Measurements from ENCODE around the gene MBTD1. TPM values are rescaled to one million over a fixed set of nuclear protein-coding genes. Genes with fewer than 3 reads are reported as not detected.

Gene MBTD1
- total and polyA plus RNA-seq, 10 of the 15 experiments (the other 5 are each of a cell fraction or from before 2014, with no cell fraction given), result 1.3 to 16.7 (median 9.5) TPM

DNA sequence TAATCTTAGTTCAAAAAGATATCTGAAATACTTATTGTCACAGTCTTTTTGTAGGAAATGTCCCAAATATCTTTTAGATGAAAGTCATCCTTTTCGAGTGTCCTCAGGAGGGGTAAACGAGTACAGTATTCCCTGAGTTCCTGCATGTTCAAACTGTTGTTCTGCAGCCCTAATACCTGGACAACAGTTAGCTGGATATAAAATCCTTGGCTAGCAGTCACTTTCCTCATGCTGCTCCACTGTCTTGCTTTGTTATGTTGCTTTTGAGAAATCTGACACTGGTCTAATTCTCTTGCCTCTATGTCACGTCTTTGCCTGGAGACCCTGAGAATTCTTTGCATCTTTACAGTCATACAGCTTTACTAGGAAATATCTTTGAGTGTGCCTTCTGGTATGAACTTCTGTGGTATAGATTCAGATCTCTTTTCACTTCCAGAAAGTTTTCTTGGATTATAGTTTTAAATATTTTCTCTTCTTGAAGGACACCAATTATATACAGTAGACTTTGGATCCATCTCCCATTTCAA is 9.5 kb downstream of the MBTD1 start:
- WGBS (ENCODE audit: insufficient coverage, insufficient replicate concordance, low lambda C conversion rate, missing lambda C conversion rate), result 93% methylated on average over 3 of the region's 3 CpGs
- no peaks in the 10 kb centered on the region for H3K27me3 ChIP-seq (replicated peaks in 1 of 2; ENCODE audit: control insufficient read depth in 2 of 2, insufficient read depth in 2 of 2, low read length in 1 of 2)
- H3K9me3 ChIP-seq (replicated peaks; ENCODE audit: control insufficient read depth, insufficient read depth, low read length), result no peaks in the 10 kb centered on the region; the same call in 2 of the 3 replicates
- TF ChIP-seq ESRRA (IDR thresholded peaks at IDR 0.05; ENCODE audit: low read length) (no peak), CBX3 (IDR thresholded peaks at IDR 0.05; ENCODE audit: borderline replicate concordance, low read depth) (no peak), POU2F2 (IDR thresholded peaks at IDR 0.05; ENCODE audit: borderline replicate concordance, low read depth, low read length) (no peak), EED (IDR thresholded peaks at IDR 0.05; ENCODE audit: low read depth) (no peak), ZSCAN29 (IDR thresholded peaks at IDR 0.05) (no peak), EGR1 (IDR thresholded peaks at IDR 0.05; ENCODE audit: borderline replicate concordance in 1 of 2, low read depth in 2 of 2, low read length in 2 of 2) (no peak), MYC (IDR thresholded peaks at IDR 0.05; ENCODE audit: insufficient read depth, insufficient read length, insufficient replicate concordance, low read length, severe bottlenecking) (no peak), STAT1 (conservative IDR thresholded peaks at IDR 0.05) (no peak), TCF12 (IDR thresholded peaks at IDR 0.05; ENCODE audit: low read depth, low read length) (no peak), RCOR1 (conservative IDR thresholded peaks at IDR 0.05; ENCODE audit: low read depth, low read length) (no peak), YY1 (IDR thresholded peaks at IDR 0.05; ENCODE audit: low read depth, low read length) (no peak), KAT2A (conservative IDR thresholded peaks at IDR 0.05; ENCODE audit: control insufficient read depth, low read depth, low read length) (no peak), NFYA (IDR thresholded peaks at IDR 0.05; ENCODE audit: borderline replicate concordance, low read depth, low read length) (no peak), SMAD1 (IDR thresholded peaks at IDR 0.05; ENCODE audit: low read depth, partially characterized antibody) (no peak), RAD21 (IDR thresholded peaks at IDR 0.05; ENCODE audit: insufficient read depth, low read depth, low read length) (no peak)
- TF ChIP-seq, protein P1, sequence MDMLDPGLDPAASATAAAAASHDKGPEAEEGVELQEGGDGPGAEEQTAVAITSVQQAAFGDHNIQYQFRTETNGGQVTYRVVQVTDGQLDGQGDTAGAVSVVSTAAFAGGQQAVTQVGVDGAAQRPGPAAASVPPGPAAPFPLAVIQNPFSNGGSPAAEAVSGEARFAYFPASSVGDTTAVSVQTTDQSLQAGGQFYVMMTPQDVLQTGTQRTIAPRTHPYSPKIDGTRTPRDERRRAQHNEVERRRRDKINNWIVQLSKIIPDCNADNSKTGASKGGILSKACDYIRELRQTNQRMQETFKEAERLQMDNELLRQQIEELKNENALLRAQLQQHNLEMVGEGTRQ (IDR thresholded peaks at IDR 0.05; ENCODE audit: borderline replicate concordance, low read depth, low read length), result no peak
- in situ Hi-C loops (cut with MboI) (no loop called here), intact Hi-C loops (cut with micrococcal nuclease; ENCODE audit: unreplicated experiment) (loop anchor here (10.0 kb wide), 1 partner anchor 386 kb away; the partner anchor contains the start of gene TOB1)
- CTCF ChIA-PET, result no interaction called here
- H2AFZ ChIP-seq (ENCODE audit: control insufficient read depth, low read depth, low read length), result no peak overlapping the region
- H3K79me2 ChIP-seq (ENCODE audit: control insufficient read depth, insufficient read depth, low read length), result peaks cover 18% of the 10 kb centered on the region
- H3K36me3 ChIP-seq (ENCODE audit: control insufficient read depth in 2 of 2, insufficient read depth in 2 of 2, low read length in 1 of 2), result peaks cover 0 to 9% of the 10 kb centered on the region in 2 experiments; a peak in 1 of 4 replicates
- ATAC-seq (no peak), DNase-seq (ENCODE audit: low read depth, low spot score) (no peak), FAIRE-seq (no peak)
- no peaks in the 10 kb centered on the region; the same call in 1 of the 2 replicates for H3K4me1 ChIP-seq (ENCODE audit: control insufficient read depth, insufficient read depth, low read length)
- TSS peak; percentile 28 for BruUV-seq (replicated peaks)
- H3K27ac ChIP-seq (ENCODE audit: control insufficient read depth, insufficient read depth), result no peak overlapping the region
- RAD21 ChIA-PET (ENCODE audit: unreplicated experiment), result no interaction called here
- H3K4me3 ChIP-seq, result no peak overlapping the region
- POLR2A ChIA-PET, result no interaction called here
- H4K20me1 ChIP-seq (ENCODE audit: control insufficient read depth, insufficient read depth), result no peaks in the 10 kb centered on the region
- no peak overlapping the region for H3K9ac ChIP-seq (ENCODE audit: control insufficient read depth, insufficient read depth, low read length)
- H3K4me2 ChIP-seq (ENCODE audit: control insufficient read depth, insufficient read depth), result no peak overlapping the region
- SMC1A ChIA-PET (ENCODE audit: uncharacterized antibody, unreplicated experiment), result interaction anchor here (0.7 to 0.8 kb wide), 2 partner anchors 11 to 17 kb away, joined by 3 to 4 read pairs; no protein-coding TSS in a partner anchor

Measured in GM12878 (cell line).